ENCODE data around the gene KCNJ9. TPM values are rescaled to one million over a fixed set of nuclear protein-coding genes. Genes with fewer than 3 reads are reported as not detected.

Gene KCNJ9
- total and polyA plus RNA-seq, 2 of the 4 experiments (the other 2 are of a cell fraction) = not detected

GRCh38 chr1:160069460-160070231 is 11.7 kb upstream of the KCNJ9 start, which contains the start of gene KCNJ10:
KCNJ10 (minus strand) TSS chr1:160070160; CDS start chr1:160042532, 27,628 bp downstream.
- no peak within 1 kb of the TSS for H4K5ac ChIP-seq (ENCODE audit: low read depth, low read length)
- H3K23ac ChIP-seq (ENCODE audit: low read depth, low read length) = peak within 1 kb of the TSS; percentile 70
- H3K27me3 ChIP-seq (ENCODE audit: control insufficient read depth, insufficient read depth, low read length) = peaks cover 70% of the 10 kb centered on the region
- H3K4ac ChIP-seq (ENCODE audit: low read depth, low read length) = no peak within 1 kb of the TSS
- no peak within 1 kb of the TSS for H3K18ac ChIP-seq (ENCODE audit: low read depth, low read length)
- H3K9ac ChIP-seq (ENCODE audit: low read depth, low read length) = peak within 1 kb of the TSS; percentile 52; the same call in 1 of the 2 replicates
- H4K8ac ChIP-seq (ENCODE audit: low read depth in 2 of 2, low read length in 2 of 2) = no peak within 1 kb of the TSS
- peak; percentile 57; the same call in 1 of the 2 replicates for ATAC-seq (ENCODE audit: low read depth)
- WGBS, 2 experiments (ENCODE audit: extremely low coverage in 2 of 2, insufficient read length in 1 of 2) = 9% methylated on average over 14 of the region's 32 CpGs; no CpG with 5 or more reads in 1 of the 2 experiments
- no peaks in the 10 kb centered on the region for H4K20me1 ChIP-seq (ENCODE audit: insufficient read depth, low read length)
- no peak within 1 kb of the TSS for H2AK9ac ChIP-seq (replicated peaks; ENCODE audit: low read depth, low read length, poor library complexity)
- peak within 1 kb of the TSS; percentile 97 for H3K4me2 ChIP-seq (ENCODE audit: low read depth, low read length)
- no peak within 1 kb of the TSS for H3K56ac ChIP-seq (ENCODE audit: extremely low read depth, insufficient read depth, low read length)
- H3K4me1 ChIP-seq (ENCODE audit: control insufficient read depth, insufficient read depth, low read length) = no peaks in the 10 kb centered on the region
- dilution Hi-C loops (cut with HindIII; ENCODE audit: low sequenced_read_pairs, unreplicated experiment) (no loop called here), intact Hi-C loops (cut with micrococcal nuclease) (no loop called here), in situ Hi-C loops (cut with MboI; ENCODE audit: low sequenced_read_pairs) (no loop called here)
- DNase-seq = no peak
- no peak within 1 kb of the TSS for H3K27ac ChIP-seq (ENCODE audit: insufficient read depth, low read length)
- no TSS peak for BruUV-seq (replicated peaks)
- H3K79me1 ChIP-seq (ENCODE audit: low read depth in 1 of 2, low read length in 2 of 2) = no peaks in the 10 kb centered on the region
- no peak within 1 kb of the TSS for H3K14ac ChIP-seq (replicated peaks; ENCODE audit: low read depth, low read length)
- H2AK5ac ChIP-seq (ENCODE audit: low read depth, low read length) = no peak within 1 kb of the TSS
- H2BK20ac ChIP-seq (ENCODE audit: low read depth, low read length) = no peak within 1 kb of the TSS
- no peak within 1 kb of the TSS for H2BK120ac ChIP-seq (ENCODE audit: low read depth, low read length)
- H2BK5ac ChIP-seq (ENCODE audit: low read depth, low read length, poor library complexity, severe bottlenecking) = no peak within 1 kb of the TSS
- H3K9me3 ChIP-seq (ENCODE audit: control insufficient read depth, insufficient read depth, low read length) = no peaks in the 10 kb centered on the region
- H2BK15ac ChIP-seq (ENCODE audit: low read depth, low read length) = no peak within 1 kb of the TSS
- no peaks in the 10 kb centered on the region for H3K9me1 ChIP-seq (ENCODE audit: insufficient read depth, low read length)
- no peak within 1 kb of the TSS for H4K91ac ChIP-seq (ENCODE audit: insufficient read depth, low read depth, low read length)
- H3K4me3 ChIP-seq (ENCODE audit: insufficient read depth, low read depth, low read length) = peak within 1 kb of the TSS; percentile 81
- CTCF ChIA-PET = interaction anchor here (0.6 kb wide), 1 partner anchor 150 kb away, joined by 3 read pairs; no protein-coding TSS in a partner anchor
- no peaks in the 10 kb centered on the region for H3K36me3 ChIP-seq (ENCODE audit: control insufficient read depth, insufficient read depth, low read length)
- H2AFZ ChIP-seq (replicated peaks; ENCODE audit: low read length, poor library complexity) = peak within 1 kb of the TSS; percentile 94
- POLR2A ChIA-PET (ENCODE audit: unreplicated experiment) = no interaction called here
- TF ChIP-seq CHD1 (IDR thresholded peaks at IDR 0.05; ENCODE audit: low read depth, low read length) (no peak), RFX5 (IDR thresholded peaks at IDR 0.05; ENCODE audit: low read depth, low read length) (no peak), NFE2L2 (IDR thresholded peaks at IDR 0.05; ENCODE audit: low read depth, low read length) (no peak), FOS (IDR thresholded peaks at IDR 0.05; ENCODE audit: low read depth, low read length) (no peak), USF2 (IDR thresholded peaks at IDR 0.05; ENCODE audit: low read depth, low read length) (no peak), POLR2A (IDR thresholded peaks at IDR 0.05; ENCODE audit: low read depth, low read length) (no peak), CEBPB (IDR thresholded peaks at IDR 0.05; ENCODE audit: low read depth, low read length) (no peak), MAFK (IDR thresholded peaks at IDR 0.05; ENCODE audit: low read depth, low read length) (no peak), CTCF (conservative IDR thresholded peaks at IDR 0.05; ENCODE audit: low read depth, low read length) (no peak), SMC3 (IDR thresholded peaks at IDR 0.05; ENCODE audit: low read depth, low read length) (no peak), MAZ (IDR thresholded peaks at IDR 0.05; ENCODE audit: borderline replicate concordance, low read depth, low read length) (no peak), ELK1 (IDR thresholded peaks at IDR 0.05; ENCODE audit: borderline replicate concordance, low read depth, low read length) (no peak), RCOR1 (IDR thresholded peaks at IDR 0.05; ENCODE audit: insufficient replicate concordance, low read length) (no peak), MXI1 (IDR thresholded peaks at IDR 0.05; ENCODE audit: borderline replicate concordance, low read depth, low read length) (no peak), BHLHE40 (IDR thresholded peaks at IDR 0.05; ENCODE audit: low read depth, low read length) (no peak)

All from IMR-90 (cell line).